GM21529 (cell line): ENCODE measurements around the gene CLIP2.
"Not testable (repeated sequence)": the region's sequence is repeated elsewhere in the genome, so short reads cannot be mapped to it uniquely, and the experiment has no call there.

Experiments
- ATAC-seq: cut with Tn5 transposase; IDR thresholded peaks from one replicate; pipeline ENCODE4 v1.9.1; 2021; ENCODE audit not compliant: unreplicated experiment

The CLIP2 gene

GRCh38 chr7:74294191-74294998 is 5.2 kb downstream of the CLIP2 start:
- no peak for ATAC-seq

DNA sequence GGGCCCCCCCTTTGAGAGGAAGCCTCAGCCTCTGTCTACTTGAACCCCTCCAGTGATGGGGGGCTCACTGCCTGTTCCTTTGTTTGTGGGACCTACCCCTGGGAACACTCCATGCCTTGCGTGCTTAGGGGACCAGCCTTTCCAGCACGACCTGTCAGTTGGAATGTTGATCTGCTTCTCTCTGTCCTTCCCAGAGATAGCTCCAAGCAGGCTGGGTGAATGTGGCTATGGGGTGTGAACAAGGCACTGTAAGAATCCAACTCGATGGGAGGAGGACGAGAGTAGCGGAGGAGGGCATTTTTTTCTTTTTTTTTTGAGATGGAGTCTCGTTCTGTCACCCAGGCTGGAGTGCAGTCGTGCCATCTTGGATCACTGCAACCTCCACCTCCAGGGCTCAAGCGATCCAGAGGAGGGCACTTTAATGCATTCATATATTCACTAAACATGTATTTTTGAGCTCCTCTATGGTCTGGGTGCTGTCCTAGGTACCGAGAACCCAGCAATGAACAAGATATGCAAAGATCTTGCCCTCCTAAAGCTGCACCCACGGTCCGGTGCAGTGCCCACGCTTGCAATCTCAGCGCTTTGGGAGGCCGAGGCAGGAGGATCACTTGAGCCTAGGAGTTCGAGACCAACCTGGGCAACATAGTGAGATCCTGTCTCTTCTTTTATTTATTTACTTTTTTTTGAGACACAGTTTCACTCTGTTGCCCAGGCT is 8.5 kb downstream of the CLIP2 start:
- no peak for ATAC-seq

DNA sequence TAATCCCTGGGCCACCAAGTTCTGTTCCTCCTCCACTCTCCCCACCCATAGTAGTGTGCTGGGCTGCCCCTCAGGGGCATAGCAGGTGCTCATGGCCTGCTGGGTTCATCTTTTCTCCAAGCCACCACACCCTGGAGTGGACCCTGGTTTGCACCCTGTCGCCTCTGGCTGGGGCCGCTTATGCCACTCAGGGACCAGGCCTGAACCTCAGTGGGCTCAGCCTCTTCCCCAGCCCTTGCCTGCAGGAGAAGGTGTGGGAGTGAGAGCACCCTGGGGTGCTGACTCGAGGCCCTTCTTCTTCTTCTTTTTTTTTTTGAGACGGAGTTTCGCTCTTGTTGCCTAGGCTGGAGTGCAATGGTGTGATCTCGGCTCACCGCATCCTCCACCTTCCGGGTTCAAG is 10.2 kb downstream of the CLIP2 start:
- ATAC-seq: no peak

- ATAC-seq: no peak
These were observed 11.7 kb downstream of the CLIP2 start for GRCh38 chr7:74300926-74301325.

DNA sequence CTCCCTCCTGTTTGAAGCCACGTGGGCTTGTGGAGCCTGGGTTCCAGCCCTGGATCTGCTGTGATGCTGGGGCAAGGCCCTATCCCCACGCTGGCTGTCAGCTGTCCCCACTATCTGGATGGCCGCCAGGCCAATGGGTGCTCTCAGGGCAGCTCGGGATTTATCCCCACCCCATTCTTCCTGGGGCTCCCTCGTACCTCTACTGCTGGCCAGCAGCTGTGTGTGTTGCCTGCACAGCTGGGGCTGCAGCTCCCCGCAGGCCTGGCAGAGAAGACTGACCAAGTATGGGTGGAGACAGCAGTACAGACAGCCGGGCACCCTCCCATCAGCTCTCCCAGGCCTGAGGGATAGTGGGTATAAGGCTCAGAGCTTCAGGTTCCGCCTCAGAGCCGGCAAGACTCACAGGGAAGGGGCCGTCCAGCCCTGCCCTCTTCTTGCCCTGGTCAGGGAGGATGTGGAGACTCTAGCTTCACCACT is 13.6 kb downstream of the CLIP2 start:
- no peak for ATAC-seq

DNA sequence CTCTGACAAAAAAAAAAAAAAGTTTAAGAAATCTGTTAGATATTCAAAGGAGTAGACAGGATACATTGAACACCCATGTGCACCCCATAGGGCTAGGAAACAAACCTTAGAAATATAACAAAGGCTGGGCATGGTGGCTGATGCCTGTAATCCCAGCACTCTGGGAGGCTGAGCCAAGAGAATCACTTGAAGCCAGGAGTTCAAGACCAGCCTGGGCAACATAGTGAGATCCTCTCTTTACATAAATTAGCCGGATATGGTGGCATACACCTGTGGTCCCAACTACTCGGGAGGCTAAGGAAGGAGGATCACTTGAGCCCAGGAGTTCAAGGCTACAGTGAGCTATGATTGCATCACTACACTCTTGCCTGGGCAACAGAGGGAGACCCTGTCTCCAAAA is 15.3 kb downstream of the CLIP2 start:
- no peak for ATAC-seq

GRCh38 chr7:74306004-74306729 is 17.0 kb downstream of the CLIP2 start:
- ATAC-seq: no peak

GRCh38 chr7:74306730-74307469 is 17.7 kb downstream of the CLIP2 start:
- no peak for ATAC-seq

GRCh38 chr7:74307738-74308505 is 18.7 kb downstream of the CLIP2 start:
- ATAC-seq: no peak

DNA sequence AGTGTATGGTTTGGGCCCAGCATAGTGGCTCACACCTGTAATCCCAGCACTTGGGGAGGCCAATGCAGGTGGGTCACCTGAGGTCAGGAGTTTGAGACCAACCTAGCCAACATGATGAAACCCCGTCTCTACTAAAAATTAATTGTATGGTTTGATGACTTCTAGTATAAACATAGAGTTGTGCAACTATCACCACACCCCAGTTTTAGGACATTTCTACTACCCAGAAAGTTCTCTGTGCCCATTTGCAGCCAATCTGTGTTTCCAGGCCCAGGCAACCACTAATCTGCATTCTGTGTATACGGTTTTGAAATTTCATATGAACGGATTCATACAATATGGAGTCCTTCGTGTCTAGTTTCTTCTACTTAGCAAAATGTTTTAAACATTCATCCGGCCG is 20.0 kb downstream of the CLIP2 start:
- ATAC-seq: no peak

GRCh38 chr7:74311305-74311744 is 22.1 kb downstream of the CLIP2 start:
- no peak for ATAC-seq

DNA sequence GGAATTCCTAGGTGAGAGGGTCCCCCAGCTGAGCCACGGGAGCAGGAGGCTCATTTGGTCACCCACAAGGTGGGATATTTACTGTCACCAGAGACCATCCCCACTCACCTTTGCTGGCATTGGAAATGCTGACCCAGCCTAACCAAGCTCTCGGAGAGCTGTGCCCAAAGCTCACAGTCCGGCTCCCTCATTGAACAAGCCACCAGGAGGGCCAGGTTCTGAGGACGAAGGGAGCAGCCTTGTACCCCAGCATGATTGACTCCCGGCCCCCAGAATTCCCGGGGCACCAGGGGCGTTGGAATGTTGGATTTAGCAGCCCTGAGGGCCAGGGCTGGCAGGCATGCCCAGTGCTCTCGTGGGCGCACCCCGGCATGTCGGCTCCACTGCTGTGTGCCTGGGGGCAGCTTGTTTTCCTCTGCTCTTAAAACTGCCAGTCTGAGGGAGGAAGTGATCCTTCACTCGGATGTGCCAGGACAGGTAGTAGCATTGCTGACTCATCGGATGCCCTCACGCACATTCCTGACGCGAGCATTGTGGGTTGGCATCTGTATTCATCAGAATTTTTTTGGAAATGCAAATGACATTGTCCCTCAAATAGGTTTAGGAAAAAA is 23.3 kb downstream of the CLIP2 start:
- ATAC-seq: no peak

DNA sequence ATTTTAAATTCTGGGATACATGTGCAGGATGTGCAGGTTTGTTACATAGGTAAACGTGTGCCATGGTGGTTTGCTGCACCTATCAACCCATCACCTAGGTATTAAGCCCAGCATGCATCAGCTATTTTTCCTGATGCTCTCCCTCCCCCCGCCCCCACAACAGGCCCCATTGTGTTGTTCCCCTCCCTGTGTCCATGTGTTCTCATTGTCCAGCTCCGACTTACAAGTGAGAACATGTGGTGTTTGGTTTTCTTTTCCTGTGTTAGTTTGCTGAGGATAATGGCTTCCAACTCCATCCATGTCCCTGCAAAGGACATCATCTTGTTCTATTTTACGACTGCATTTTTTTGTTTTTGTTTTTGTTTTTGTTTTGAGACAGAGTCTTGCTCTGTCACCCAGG is 26.7 kb downstream of the CLIP2 start:
- not testable (repeated sequence) for ATAC-seq

GRCh38 chr7:74317146-74317782 is 28.1 kb downstream of the CLIP2 start:
- ATAC-seq: no peak

DNA sequence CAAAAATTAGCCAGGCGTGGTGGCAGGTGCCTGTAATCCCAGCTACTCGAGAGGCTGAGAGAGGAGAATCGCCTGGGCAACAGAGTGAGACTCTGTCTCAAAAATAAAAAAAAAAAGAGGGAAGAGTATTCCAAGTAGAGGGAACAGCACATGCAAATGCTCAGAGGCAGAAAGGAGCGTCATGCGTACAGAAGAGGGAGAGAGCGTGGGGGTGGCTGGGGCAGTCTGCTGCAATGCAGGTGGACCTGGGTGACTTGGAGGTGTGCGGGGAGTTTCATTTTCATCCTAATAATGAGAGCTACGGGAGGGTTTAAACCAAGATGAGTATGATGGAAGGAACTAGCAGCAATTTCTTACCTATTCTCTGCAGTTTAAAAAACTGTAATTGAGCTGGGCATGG is 28.8 kb downstream of the CLIP2 start:
- no peak for ATAC-seq

DNA sequence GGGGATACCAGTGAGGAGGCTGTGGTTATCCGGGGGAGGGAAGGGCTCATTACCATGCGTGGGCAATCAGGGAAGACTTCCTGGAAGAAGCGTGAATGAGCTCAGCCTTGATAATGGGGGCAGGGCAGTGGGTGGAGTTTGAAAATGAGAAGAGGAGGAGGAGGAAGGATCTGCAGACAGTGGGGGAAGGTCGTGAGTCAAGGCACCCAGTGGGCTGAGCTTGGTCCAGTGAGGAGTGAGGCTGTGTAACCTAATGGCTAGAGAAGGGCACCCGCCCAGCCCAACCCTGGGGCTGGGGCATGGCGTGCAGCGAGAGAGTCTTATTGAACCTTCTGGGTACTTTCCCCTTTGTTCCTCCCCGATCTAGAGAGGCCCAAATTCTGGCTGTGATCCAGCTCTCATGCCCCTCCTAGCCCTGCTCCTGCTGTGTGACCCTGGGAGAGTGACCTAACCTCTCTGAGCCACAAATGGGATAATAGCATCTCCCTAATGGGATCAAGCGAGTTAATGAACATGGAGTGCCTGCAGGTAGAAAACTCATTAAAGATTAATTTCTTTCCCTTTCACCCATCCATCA is 31.5 kb downstream of the CLIP2 start:
- no peak for ATAC-seq

DNA sequence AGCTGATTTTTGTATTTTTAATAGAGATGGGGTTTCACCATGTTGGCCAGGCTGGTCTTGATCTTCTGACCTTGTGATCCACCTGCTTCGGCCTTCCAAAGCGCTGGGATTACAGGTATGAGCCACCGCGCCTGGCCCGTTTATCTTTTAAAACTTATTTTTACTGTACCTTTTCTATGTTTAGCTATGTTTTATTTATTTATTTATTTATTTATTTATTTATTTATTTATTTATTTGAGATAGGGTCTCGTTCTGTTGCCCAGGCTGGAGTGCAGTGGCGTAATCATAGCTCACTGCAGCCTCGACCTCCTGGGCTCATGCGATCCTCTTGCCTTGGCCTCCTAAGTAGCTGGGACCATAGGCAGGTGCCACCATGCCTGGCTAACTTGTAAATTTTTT is 33.7 kb downstream of the CLIP2 start:
- not testable (repeated sequence) for ATAC-seq

- no peak for ATAC-seq
These were observed 35.5 kb downstream of the CLIP2 start for GRCh38 chr7:74324531-74325209.
